ENCODE results near the gene TMEM40.

Gene TMEM40

GRCh38 chr3:12773030-12773709, 14.1 kb upstream of the TMEM40 start:
- Histone ChIP-seq H3K4me1 (ENCODE audit: control insufficient read depth, insufficient read depth, low read length) (no peaks in the 10 kb centered on the region), H3K27me3 (ENCODE audit: control insufficient read depth, insufficient read depth, low read length) (peaks cover 9% of the 10 kb centered on the region), H3K9ac (ENCODE audit: low read length) (no peak overlapping the region), H3K9me3 (ENCODE audit: control insufficient read depth, low read length) (no peaks in the 10 kb centered on the region), H3K4me3 (ENCODE audit: low read length) (no peak overlapping the region), H3K36me3 (ENCODE audit: control insufficient read depth, insufficient read depth, low read length) (no peaks in the 10 kb centered on the region)

DNA sequence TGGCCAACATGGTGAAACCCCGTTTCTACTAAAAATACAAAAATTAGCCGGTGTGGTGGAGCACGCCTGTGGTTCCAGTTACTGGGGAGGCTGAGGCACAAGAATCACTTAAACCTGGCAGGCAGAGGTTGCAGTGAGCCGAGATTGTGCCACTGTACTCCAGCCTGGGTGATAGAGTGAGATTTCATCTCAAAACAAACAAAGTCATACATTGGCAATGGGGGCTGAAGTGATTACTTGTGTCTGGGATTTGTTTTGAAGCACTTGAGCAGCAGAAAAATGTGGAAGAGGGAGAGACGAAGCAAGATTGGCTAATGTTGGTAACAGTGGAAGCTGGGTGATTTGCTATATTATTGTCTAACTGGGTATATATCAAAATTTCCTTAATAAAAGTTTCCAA, 13.4 kb upstream of the TMEM40 start:
- Histone ChIP-seq H3K9me3 (ENCODE audit: control insufficient read depth, low read length) (no peaks in the 10 kb centered on the region), H3K36me3 (ENCODE audit: control insufficient read depth, insufficient read depth, low read length) (no peaks in the 10 kb centered on the region), H3K27me3 (ENCODE audit: control insufficient read depth, insufficient read depth, low read length) (peaks cover 9% of the 10 kb centered on the region), H3K4me1 (ENCODE audit: control insufficient read depth, insufficient read depth, low read length) (no peaks in the 10 kb centered on the region), H3K9ac (ENCODE audit: low read length) (no peak overlapping the region), H3K4me3 (ENCODE audit: low read length) (no peak overlapping the region)

DNA sequence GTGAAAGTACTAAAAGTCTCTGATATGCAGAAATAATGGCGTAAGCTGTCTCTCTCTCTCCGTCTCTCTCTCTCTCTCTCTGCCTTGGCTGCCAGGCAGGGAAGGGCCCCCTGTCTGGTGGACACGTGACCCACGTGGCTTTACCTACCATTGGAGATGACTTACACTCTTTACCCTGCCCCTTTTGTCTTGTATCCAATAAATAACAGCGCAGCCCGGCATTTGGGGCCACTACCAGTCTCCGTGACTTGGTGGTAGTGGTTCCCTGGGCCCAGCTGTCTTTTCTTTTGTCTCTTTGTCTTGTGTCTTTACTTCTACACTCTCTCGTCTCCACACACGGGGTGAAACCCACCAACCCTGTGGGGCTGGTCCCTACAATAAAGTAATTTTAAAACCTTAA, 12.2 kb upstream of the TMEM40 start:
- Histone ChIP-seq H3K9me3 (ENCODE audit: control insufficient read depth, low read length) (no peaks in the 10 kb centered on the region), H3K4me3 (ENCODE audit: low read length) (no peak overlapping the region), H3K36me3 (ENCODE audit: control insufficient read depth, insufficient read depth, low read length) (no peaks in the 10 kb centered on the region), H3K4me1 (ENCODE audit: control insufficient read depth, insufficient read depth, low read length) (no peaks in the 10 kb centered on the region), H3K9ac (ENCODE audit: low read length) (no peak overlapping the region), H3K27me3 (ENCODE audit: control insufficient read depth, insufficient read depth, low read length) (peaks cover 9% of the 10 kb centered on the region)

- H3K27me3 ChIP-seq (ENCODE audit: control insufficient read depth, insufficient read depth, low read length) = peaks cover 2% of the 10 kb centered on the region
- H3K9me3 ChIP-seq (ENCODE audit: control insufficient read depth, low read length) = no peaks in the 10 kb centered on the region
- H3K36me3 ChIP-seq (ENCODE audit: control insufficient read depth, insufficient read depth, low read length) = no peaks in the 10 kb centered on the region
- H3K4me3 ChIP-seq (ENCODE audit: low read length) = no peak overlapping the region
- H3K9ac ChIP-seq (ENCODE audit: low read length) = no peak overlapping the region
- no peaks in the 10 kb centered on the region for H3K4me1 ChIP-seq (ENCODE audit: control insufficient read depth, insufficient read depth, low read length)
Observed at GRCh38 chr3:12769761-12770160, 10.7 kb upstream of the TMEM40 start.

DNA sequence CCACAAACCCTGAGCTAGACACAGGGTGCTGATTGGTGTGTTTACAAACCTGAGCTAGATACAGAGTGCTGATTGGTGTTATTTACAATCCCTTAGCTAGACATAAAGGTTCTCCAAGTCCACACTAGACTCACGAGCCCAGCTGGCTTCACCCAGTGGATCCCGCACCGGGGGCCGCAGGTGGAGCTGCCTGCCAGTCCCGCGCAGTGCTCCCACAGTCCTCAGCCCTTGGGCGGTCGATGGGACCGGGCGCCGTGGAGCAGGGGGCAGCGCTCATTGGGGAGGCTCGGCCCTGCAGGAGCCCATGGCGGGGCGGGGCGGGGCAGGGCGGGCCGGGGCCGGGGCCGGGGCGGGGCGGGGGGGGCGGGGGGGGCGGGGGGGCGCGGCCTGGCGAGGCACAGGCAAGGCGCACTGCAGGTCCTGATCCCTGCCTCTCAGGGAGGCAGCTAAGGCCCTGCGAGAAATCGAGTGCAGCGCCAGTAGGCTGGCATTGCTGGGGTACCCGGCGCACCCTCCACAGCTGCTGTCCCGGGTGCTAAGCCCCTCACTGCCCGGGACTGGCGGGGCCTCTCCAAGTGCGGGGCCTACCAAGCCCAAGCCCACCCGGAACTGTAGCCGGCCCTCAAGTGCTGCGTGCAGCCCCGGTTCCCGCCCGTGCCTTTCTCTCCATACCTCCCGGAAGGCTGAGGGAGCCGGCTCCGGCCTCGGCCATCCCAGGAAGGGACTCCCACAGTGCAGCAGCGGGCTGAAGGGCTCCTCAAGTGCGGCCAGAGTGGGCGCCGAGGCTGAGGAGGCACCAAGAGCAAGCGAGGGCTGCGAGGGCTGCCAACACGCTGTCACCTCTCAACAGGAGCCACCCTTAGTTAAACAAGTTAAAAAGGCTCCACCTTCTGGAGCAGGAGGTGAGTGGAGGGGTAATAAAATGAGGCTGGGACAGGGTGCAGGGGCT, 9.8 kb upstream of the TMEM40 start:
- H3K27me3 ChIP-seq (ENCODE audit: control insufficient read depth, insufficient read depth, low read length) = no peaks in the 10 kb centered on the region
- no peak overlapping the region for H3K9ac ChIP-seq (ENCODE audit: low read length)
- no peaks in the 10 kb centered on the region for H3K36me3 ChIP-seq (ENCODE audit: control insufficient read depth, insufficient read depth, low read length)
- H3K4me1 ChIP-seq (ENCODE audit: control insufficient read depth, insufficient read depth, low read length) = no peaks in the 10 kb centered on the region
- no peak overlapping the region for H3K4me3 ChIP-seq (ENCODE audit: low read length)
- no peaks in the 10 kb centered on the region for H3K9me3 ChIP-seq (ENCODE audit: control insufficient read depth, low read length)

GRCh38 chr3:12766541-12766940, 7.5 kb upstream of the TMEM40 start:
- no peak overlapping the region for H3K4me3 ChIP-seq (ENCODE audit: low read length)
- no peaks in the 10 kb centered on the region for H3K4me1 ChIP-seq (ENCODE audit: control insufficient read depth, insufficient read depth, low read length)
- no peaks in the 10 kb centered on the region for H3K9me3 ChIP-seq (ENCODE audit: control insufficient read depth, low read length)
- H3K36me3 ChIP-seq (ENCODE audit: control insufficient read depth, insufficient read depth, low read length) = no peaks in the 10 kb centered on the region
- H3K27me3 ChIP-seq (ENCODE audit: control insufficient read depth, insufficient read depth, low read length) = no peaks in the 10 kb centered on the region
- H3K9ac ChIP-seq (ENCODE audit: low read length) = no peak overlapping the region

- Histone ChIP-seq H3K9me3 (ENCODE audit: control insufficient read depth, low read length) (no peaks in the 10 kb centered on the region), H3K36me3 (ENCODE audit: control insufficient read depth, insufficient read depth, low read length) (no peaks in the 10 kb centered on the region)
Observed at GRCh38 chr3:12764171-12764776, 5.2 kb upstream of the TMEM40 start.

GRCh38 chr3:12759693-12760565, 870 bp upstream of the TMEM40 start:
- Histone ChIP-seq H3K4me3 (ENCODE audit: low read length) (no peak overlapping the region), H3K4me1 (ENCODE audit: control insufficient read depth, insufficient read depth, low read length) (peaks cover 4% of the 10 kb centered on the region), H3K9me3 (ENCODE audit: control insufficient read depth, low read length) (no peaks in the 10 kb centered on the region), H3K9ac (ENCODE audit: low read length) (no peak overlapping the region), H3K36me3 (ENCODE audit: control insufficient read depth, insufficient read depth, low read length) (no peaks in the 10 kb centered on the region), H3K27me3 (ENCODE audit: control insufficient read depth, insufficient read depth, low read length) (no peaks in the 10 kb centered on the region)

More at GRCh38 chr3:12764171-12764776, 5.2 kb upstream of the TMEM40 start:
- no peak overlapping the region for H3K9ac ChIP-seq (ENCODE audit: low read length)
- no peak overlapping the region for H3K4me3 ChIP-seq (ENCODE audit: low read length)
- H3K4me1 ChIP-seq (ENCODE audit: control insufficient read depth, insufficient read depth, low read length) = no peaks in the 10 kb centered on the region
- H3K27me3 ChIP-seq (ENCODE audit: control insufficient read depth, insufficient read depth, low read length) = no peaks in the 10 kb centered on the region

GRCh38 chr3:12758025-12758781, 856 bp downstream of the TMEM40 start:
- H3K4me1 ChIP-seq (ENCODE audit: control insufficient read depth, insufficient read depth, low read length) = peaks cover 4% of the 10 kb centered on the region
- no peaks in the 10 kb centered on the region for H3K9me3 ChIP-seq (ENCODE audit: control insufficient read depth, low read length)
- H3K9ac ChIP-seq (ENCODE audit: low read length) = no peak overlapping the region
- H3K27me3 ChIP-seq (ENCODE audit: control insufficient read depth, insufficient read depth, low read length) = no peaks in the 10 kb centered on the region
- no peak overlapping the region for H3K4me3 ChIP-seq (ENCODE audit: low read length)
- H3K36me3 ChIP-seq (ENCODE audit: control insufficient read depth, insufficient read depth, low read length) = no peaks in the 10 kb centered on the region

- no peaks in the 10 kb centered on the region for H3K36me3 ChIP-seq (ENCODE audit: control insufficient read depth, insufficient read depth, low read length)
- no peaks in the 10 kb centered on the region for H3K27me3 ChIP-seq (ENCODE audit: control insufficient read depth, insufficient read depth, low read length)
- no peak overlapping the region for H3K9ac ChIP-seq (ENCODE audit: low read length)
- H3K9me3 ChIP-seq (ENCODE audit: control insufficient read depth, low read length) = no peaks in the 10 kb centered on the region
- H3K4me1 ChIP-seq (ENCODE audit: control insufficient read depth, insufficient read depth, low read length) = peaks cover 4% of the 10 kb centered on the region
- no peak overlapping the region for H3K4me3 ChIP-seq (ENCODE audit: low read length)
Observed at GRCh38 chr3:12756635-12757034, 2.4 kb downstream of the TMEM40 start.

GRCh38 chr3:12756175-12756574, 2.9 kb downstream of the TMEM40 start:
- no peaks in the 10 kb centered on the region for H3K36me3 ChIP-seq (ENCODE audit: control insufficient read depth, insufficient read depth, low read length)
- H3K9ac ChIP-seq (ENCODE audit: low read length) = no peak overlapping the region
- no peaks in the 10 kb centered on the region for H3K9me3 ChIP-seq (ENCODE audit: control insufficient read depth, low read length)
- H3K4me1 ChIP-seq (ENCODE audit: control insufficient read depth, insufficient read depth, low read length) = peaks cover 4% of the 10 kb centered on the region
- no peaks in the 10 kb centered on the region for H3K27me3 ChIP-seq (ENCODE audit: control insufficient read depth, insufficient read depth, low read length)
- no peak overlapping the region for H3K4me3 ChIP-seq (ENCODE audit: low read length)

Measured in mucosa of stomach (tissue), 1 donor.